ENCODE results near the gene WSB2. TPM values are rescaled to one million over a fixed set of nuclear protein-coding genes. Genes with fewer than 3 reads are reported as not detected.
A peak's percentile ranks its signal among the peaks of the same experiment; 100 is the strongest.
"Not testable (repeated sequence)": the region's sequence is repeated elsewhere in the genome, so short reads cannot be mapped to it uniquely, and the experiment has no call there.

WSB2 gene
- total RNA-seq, 1 donor = 171 TPM

DNA sequence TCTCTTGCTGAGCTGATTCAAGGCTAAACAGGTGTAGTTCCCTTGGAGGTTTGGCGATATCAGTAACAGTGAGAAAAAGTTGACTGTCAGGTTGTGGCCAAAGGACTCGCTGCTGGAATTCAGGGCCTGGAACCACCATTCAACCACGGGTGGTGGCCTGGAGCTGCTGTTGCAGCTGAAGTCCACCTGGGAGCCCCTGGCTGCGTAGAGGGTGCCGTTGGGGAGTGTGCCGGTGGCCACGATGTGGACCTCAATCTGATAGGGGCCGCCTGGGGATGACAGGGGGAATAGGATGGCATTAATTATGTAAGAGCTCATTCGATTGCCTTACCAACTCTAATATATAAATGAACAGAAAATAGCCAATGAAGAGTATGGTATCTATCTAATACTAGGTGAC is 21.2 kb upstream of the WSB2 start:
- DNase-seq (ENCODE audit: low read depth) = no peak
- TF ChIP-seq CTCF (IDR thresholded peaks at IDR 0.05; ENCODE audit: insufficient read depth, low read depth, low read length) = no peak
- no peak overlapping the region for H3K4me3 ChIP-seq (ENCODE audit: low read depth, low read length)

DNA sequence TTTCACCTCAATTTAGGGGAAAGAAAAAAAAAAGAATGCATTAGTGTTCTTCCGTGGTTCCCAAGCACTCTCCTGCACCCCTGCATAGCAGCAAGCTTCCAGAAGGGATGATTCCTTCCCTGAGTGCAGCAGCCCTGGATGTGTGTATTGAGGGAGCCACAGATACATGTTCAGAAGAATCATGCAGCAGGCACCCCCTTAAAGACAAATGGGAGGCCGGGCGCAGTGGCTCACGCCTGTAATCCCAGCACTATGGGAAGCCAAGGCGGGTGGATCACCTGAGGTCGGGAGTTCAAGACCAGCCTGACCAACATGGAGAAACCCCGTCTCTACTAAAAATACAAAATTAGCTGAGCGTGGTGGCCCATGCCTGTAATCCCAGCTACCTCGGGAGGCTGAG is 20.5 kb upstream of the WSB2 start:
- H3K4me3 ChIP-seq (ENCODE audit: low read depth, low read length); DNase-seq (ENCODE audit: low read depth): not testable (repeated sequence)

GRCh38 chr12:118073768-118074167 is 12.8 kb upstream of the WSB2 start:
- no peak overlapping the region for H3K4me3 ChIP-seq (ENCODE audit: low read depth, low read length)
- no peak for TF ChIP-seq CTCF (IDR thresholded peaks at IDR 0.05; ENCODE audit: insufficient read depth, low read depth, low read length)
- no peak for DNase-seq (ENCODE audit: low read depth)

- no peak for TF ChIP-seq CTCF (IDR thresholded peaks at IDR 0.05; ENCODE audit: insufficient read depth, low read depth, low read length)
- no peak overlapping the region for H3K4me3 ChIP-seq (ENCODE audit: low read depth, low read length)
- DNase-seq (ENCODE audit: low read depth) = no peak
Observed at GRCh38 chr12:118070650-118071049, 9.7 kb upstream of the WSB2 start.

GRCh38 chr12:118068445-118068844 is 7.5 kb upstream of the WSB2 start:
- TF ChIP-seq CTCF (IDR thresholded peaks at IDR 0.05; ENCODE audit: insufficient read depth, low read depth, low read length) = no peak
- H3K4me3 ChIP-seq (ENCODE audit: low read depth, low read length) = no peak overlapping the region
- DNase-seq (ENCODE audit: low read depth) = no peak

- DNase-seq (ENCODE audit: low read depth) = no peak
- TF ChIP-seq CTCF (IDR thresholded peaks at IDR 0.05; ENCODE audit: insufficient read depth, low read depth, low read length) = no peak
- no peak overlapping the region for H3K4me3 ChIP-seq (ENCODE audit: low read depth, low read length)
Observed at GRCh38 chr12:118065380-118065779, 4.4 kb upstream of the WSB2 start.

GRCh38 chr12:118064608-118065007 is 3.6 kb upstream of the WSB2 start:
- no peak for DNase-seq (ENCODE audit: low read depth)
- no peak overlapping the region for H3K4me3 ChIP-seq (ENCODE audit: low read depth, low read length)
- peak; percentile 15 for TF ChIP-seq CTCF (IDR thresholded peaks at IDR 0.05; ENCODE audit: insufficient read depth, low read depth, low read length)
